NCI-H748 (cell line): Measurements from ENCODE around the gene TMC7.
"Not testable (repeated sequence)": the region's sequence is repeated elsewhere in the genome, so short reads cannot be mapped to it uniquely, and the experiment has no call there.

Source experiments
- DNase-seq: peaks from one replicate; lab custom pipeline; 2025; ENCODE audit not compliant: unreplicated experiment; lab: John Stamatoyannopoulos, UW

Gene TMC7

GRCh38 chr16:18983565-18984434 lies at the start of gene TMC7:
TSS of gene TMC7 (plus strand) at chr16:18983934. CDS start at chr16:18984064, 130 bp downstream.
- peak; percentile 89 for DNase-seq

DNA sequence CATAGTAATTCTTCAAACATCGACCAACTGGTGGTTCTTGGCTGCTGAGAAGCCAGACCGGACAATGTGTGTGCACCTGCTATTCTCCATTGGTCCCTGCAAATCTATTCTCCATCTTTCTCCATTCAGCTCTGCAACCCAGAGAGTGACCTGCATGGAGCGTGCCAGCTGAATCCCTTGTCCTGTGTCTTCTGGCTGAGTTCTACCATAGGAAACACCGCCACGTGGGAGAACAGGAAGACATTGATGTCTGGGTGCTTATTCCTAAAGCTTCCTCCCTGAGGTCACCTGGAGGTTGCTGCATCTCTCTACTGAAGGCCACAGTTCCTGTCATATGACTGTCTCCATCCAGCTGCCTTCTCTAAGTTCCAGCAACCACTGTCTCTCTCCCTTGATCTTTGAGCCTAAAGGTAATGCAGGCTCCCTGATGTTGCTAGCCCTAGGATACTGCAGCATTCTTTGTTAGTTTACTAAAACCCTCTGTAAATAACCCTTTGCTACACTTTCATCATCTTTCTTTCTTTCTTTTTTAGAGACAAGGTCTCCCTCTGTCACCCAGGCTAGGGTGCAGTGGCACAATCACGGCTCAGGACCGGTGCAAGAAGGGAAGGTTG lies 46.9 kb upstream of the TMC7 start:
- DNase-seq = no peak

GRCh38 chr16:18937390-18937789 lies 46.3 kb upstream of the TMC7 start:
- DNase-seq = no peak

DNA sequence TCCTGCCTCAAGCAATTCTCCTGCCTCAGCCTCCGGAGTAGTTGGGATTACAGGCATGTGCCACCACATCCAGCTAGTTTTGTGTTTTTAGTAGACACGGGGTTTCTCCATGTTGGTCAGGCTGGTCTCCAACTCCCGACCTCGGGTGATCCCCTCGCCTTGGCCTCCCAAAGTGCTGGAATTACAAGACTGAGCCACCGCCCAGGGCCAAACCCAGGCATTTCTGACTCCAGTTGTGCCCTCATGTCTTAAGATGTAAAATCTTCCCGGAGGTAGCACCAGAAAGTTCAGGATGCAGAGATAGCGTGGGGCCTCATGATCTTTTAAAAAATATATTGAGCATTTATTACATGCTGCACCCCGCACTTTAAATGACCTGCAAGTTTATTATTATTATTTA lies 44.7 kb upstream of the TMC7 start:
- no peak for DNase-seq

GRCh38 chr16:18941471-18941870 lies 42.3 kb upstream of the TMC7 start:
- DNase-seq = no peak

DNA sequence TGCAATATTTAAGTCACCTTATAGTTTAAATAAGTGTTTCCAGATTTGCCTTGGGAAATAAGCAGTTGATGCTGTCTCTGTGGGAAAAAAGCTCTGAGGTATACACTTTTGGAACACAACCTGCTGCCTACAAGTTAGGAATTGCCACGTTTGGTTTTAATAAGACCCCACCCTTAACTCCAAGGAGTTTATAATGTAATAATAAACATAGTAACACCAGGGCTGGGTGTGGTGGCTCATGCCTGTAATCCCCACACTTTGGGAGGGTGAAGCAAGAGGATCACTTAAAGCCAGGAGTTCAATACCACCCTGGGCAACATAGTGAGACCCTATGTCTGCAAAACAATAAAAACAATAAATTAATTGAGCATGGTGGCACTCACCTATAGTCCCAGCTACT lies 41.7 kb upstream of the TMC7 start:
- DNase-seq = no peak

DNA sequence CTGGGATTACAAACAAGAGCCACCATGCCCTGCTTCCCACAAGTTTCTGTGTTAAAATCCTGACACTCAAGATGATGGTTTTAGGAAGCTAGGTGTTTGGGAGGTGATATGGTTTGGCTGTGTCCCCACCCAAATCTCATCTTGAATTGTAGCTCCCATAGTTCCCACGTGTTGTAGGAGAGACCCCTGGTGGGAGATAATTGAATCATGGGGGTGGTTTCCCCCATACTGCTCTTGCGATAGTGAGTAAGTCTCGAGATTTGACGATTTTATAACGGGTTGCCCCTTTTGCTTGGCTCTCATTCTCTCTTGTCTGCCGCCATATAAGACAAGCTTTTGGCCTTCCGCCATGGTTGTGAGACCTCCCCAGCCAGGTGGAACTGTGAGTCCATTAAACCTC lies 40.3 kb upstream of the TMC7 start:
- no peak for DNase-seq

GRCh38 chr16:18945233-18945632 lies 38.5 kb upstream of the TMC7 start:
- no peak for DNase-seq

DNA sequence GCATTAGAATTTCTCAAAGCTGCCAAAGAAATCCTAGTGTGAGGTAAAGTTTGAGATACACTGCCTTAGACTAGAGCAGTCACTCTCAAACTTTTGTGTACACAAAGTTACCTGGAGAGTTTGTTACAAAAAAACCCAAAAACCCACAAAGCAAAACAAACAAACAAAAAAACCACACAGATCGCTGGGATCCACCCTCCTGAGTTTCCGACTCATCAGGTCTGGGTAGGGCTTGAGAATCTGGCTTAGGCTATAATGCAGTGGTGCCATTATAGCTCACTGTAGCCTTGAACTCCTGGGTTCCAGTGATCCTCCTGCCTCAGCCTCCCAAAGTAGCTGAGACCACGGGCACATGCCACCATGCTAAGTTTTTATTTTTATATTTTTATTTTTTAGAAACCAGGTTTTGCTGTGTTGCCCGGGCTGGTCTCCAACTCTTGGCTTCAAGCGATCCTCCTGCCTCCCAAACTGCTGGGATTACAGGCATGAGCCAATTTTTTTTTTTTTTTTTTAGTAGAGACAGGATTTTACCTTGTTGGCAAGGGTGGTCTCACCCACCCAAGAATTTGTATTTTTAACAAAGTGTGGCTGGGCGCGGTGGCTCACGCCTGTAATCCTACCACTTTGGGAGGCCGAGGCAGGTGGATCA lies 35.2 kb upstream of the TMC7 start:
- DNase-seq = no peak

- no peak for DNase-seq
These were observed 33.1 kb upstream of the TMC7 start for GRCh38 chr16:18950469-18951185.

DNA sequence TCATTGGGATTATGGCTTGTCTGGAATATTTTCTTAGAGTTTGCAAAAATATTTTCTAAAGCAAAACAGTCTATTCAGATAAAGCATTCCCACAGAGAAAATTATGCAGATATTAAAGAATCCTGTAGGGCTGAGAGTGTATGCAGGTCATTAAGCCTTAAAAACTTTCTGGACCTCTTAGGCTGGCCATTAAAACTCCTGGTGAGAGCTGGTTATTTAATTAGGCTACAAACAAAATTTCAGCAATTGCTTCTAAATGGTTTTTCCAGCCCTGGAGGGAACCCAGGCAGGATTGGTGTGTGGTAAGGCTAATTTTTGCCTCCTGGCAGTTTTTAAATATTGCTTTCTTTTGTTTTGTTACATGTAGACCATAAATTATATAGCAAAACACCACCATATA lies 30.2 kb upstream of the TMC7 start:
- DNase-seq = no peak

GRCh38 chr16:18955874-18956580 lies 27.7 kb upstream of the TMC7 start:
- DNase-seq = peak; percentile 64

DNA sequence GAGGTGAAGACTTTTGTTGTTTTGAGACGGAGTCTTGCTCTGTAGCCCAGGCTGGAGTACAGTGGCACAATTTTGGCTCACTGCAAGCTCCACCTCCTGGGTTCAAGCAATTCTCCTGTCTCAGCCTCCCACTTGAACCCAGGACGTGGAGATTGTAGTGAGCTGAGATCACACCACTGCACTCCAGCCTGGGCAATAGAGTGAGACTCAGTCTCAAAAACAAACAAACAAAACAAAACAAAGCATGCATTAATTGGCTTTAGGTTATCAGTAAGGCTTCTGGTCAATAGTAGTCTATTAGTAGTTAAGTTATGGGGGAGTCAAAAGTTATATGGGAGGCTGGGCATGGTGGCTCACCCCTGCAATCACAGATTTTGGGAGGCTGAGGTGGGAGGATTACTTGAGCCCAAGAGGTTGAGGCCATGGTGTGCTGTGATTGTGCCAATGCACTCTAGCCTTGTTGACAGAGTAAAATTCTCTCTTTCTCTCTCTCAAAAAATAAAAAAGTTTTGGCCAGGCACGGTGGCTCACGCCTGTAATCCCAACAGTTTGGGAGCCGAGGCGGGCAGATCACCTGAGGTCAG lies 27.0 kb upstream of the TMC7 start:
- DNase-seq = not testable (repeated sequence)

DNA sequence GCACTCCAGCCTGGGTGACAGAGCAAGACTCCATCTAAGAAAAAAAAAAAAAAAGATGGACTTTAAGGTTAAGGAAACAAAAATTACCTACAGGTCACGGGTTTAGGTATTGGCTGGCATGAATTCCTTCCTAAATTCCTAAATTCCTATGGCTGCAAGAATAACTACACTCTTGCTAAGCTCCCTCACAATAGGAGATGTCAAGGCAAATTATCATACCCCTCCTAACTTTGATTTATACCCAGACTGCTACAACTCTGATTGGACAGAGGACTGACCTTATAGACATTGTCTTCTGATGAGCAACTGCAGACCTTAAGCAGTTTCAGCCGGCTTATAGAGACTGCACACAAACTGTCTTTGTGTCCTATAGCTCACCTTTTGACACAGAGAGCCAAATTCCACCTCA lies 25.1 kb upstream of the TMC7 start:
- DNase-seq = no peak

DNA sequence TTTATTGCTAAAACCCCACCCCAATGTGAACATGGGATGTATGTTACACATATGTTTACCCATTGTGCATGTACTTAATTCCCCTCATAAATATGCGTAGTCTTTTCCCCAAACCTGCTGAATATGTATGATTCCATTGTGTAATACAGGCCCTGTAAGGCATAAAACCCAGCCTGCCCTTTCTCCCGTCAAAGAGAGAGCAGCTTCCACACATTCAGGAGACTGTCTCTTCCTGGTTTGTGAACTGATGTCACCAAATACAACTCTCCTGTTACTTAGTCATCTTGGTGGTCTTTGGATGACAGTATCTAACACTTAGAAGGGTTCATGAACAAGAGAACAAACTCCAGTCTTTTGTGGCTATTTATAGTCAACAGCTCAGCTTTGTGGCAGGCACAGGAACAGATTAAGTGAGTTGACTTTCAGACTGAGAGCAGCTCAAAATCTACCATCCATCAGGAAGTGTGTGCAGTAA lies 24.7 kb upstream of the TMC7 start:
- no peak for DNase-seq

- no peak for DNase-seq
These were observed 18.2 kb upstream of the TMC7 start for GRCh38 chr16:18965555-18965954.

DNA sequence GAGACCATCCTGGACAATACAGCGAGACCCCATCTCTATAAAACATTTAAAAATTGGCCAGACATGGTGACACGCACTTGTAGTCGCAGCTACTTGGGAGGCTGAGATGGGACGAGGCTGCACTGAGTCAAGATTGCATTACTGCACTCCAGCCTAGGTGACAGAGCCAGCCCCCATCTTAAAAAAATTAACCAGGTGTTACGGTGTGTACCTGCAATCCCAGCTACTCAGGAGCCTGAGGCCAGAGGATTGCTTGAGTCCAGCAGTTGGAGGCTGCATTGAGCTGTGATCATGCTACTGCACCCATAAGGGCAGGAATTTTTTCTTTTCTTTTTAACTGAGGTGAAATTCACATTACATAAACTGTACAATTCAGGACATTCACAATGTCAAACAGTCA lies 16.9 kb upstream of the TMC7 start:
- no peak for DNase-seq

DNA sequence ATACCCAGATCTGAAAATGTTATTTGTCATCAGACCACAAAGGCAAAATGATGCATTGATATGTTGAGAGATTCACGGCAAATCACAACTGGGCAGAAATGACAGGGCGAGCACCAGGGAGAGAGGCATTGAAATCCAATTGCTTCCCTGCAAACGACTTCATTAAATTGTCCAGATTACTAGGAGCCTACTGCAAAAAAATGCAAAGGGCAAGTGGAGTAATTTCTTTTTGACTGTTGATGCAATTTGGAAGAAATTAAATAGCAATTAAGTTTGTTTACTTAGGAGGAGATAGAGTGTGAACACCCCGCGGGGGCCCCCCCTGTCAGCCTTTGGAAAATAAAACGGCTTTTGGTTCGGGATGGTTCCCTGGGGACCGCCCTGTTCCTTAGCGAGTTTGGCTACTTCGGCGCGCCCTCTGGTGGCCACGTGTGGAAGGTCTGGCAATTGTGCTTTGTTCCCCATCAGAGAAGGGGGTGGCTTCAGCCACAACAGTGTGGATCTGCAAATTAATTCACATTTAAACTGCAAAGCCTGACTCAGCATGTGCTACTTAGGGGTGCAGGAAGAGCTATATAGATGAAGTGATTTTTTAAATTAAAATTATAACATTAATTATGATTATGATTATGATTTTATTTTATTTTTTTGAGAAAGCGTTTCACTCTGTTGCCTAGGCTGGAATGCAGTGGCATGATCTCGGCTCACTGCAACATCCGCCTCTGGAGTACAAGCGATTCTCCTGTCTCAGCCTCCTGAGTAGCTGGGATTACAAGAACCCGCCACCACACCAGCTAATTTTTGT lies 14.5 kb upstream of the TMC7 start:
- peak; percentile 80 for DNase-seq

- DNase-seq = peak; percentile 5
These were observed 13.9 kb upstream of the TMC7 start for GRCh38 chr16:18969855-18970240.

GRCh38 chr16:18975109-18975508 lies 8.6 kb upstream of the TMC7 start:
- DNase-seq = no peak
